Naive thymus-derived CD4-positive, alpha-beta T cell (primary cell): ENCODE measurements around the gene DENND5A. TPM values are rescaled to one million over a fixed set of nuclear protein-coding genes. Genes with fewer than 3 reads are reported as not detected.
"Not testable (repeated sequence)": the region's sequence is repeated elsewhere in the genome, so short reads cannot be mapped to it uniquely, and the experiment has no call there.

ENCODE experiments used
- ATAC-seq: fragments of 150-1000 bp; cut with Tn5 transposase; 2 replicates; pipeline ENCODE4 v1.10.0; 2021; ENCODE audit warnings: mild to moderate bottlenecking, moderate library complexity
- CTCF ChIA-PET: fragments of 350-600 bp; sonication (Branson Sonifier 250); formaldehyde crosslinking; loops from one replicate; lab custom pipeline; 2021; ENCODE audit warnings: antibody characterized with exemption; lab: Charles Lee
- POLR2A ChIA-PET: fragments of 350-600 bp; sonication (Branson Sonifier 250); formaldehyde crosslinking; loops from one replicate; lab custom pipeline; 2021; ENCODE audit warnings: antibody characterized with exemption, inconsistent platforms; lab: Charles Lee
- DNase-seq, 9 donors: peaks; one replicate each; pipeline versions ENCODE4 v3.0.0 to v3.0.0-alpha.2; 2020 to 2022; ENCODE audit warnings: mixed read lengths in 1 of 9
- H3K27ac ChIP-seq: one replicate; pipeline ENCODE4 v1.7.0; 2013; ENCODE audit warnings: mild to moderate bottlenecking, low read depth, low read length, moderate library complexity
- H3K27me3 ChIP-seq, 2 donors: one replicate each; pipeline ENCODE4 v1.7.0; 2013; ENCODE audit warnings: low read length in 2 of 2, mild to moderate bottlenecking in 2 of 2, moderate library complexity in 2 of 2; ENCODE audit not compliant: control insufficient read depth in 2 of 2, insufficient read depth in 2 of 2
- H3K36me3 ChIP-seq, 3 experiments: 1 replicate in 2 of 3; 2 replicates in 1 of 3; pipeline ENCODE4 v1.7.0; 2013; ENCODE audit warnings: low read length in 3 of 3, mild to moderate bottlenecking in 3 of 3, moderate library complexity in 1 of 3; ENCODE audit not compliant: insufficient read depth in 3 of 3, control insufficient read depth in 2 of 3
- H3K4me1 ChIP-seq, 2 donors: one replicate each; pipeline ENCODE4 v1.7.0; 2013; ENCODE audit warnings: low read length in 2 of 2, mild to moderate bottlenecking in 2 of 2, moderate library complexity in 1 of 2; ENCODE audit not compliant: control insufficient read depth in 2 of 2, insufficient read depth in 2 of 2
- H3K4me3 ChIP-seq: 2 replicates; pipeline ENCODE4 v1.7.0; 2013; ENCODE audit warnings: mild to moderate bottlenecking, low read length
- H3K9me3 ChIP-seq, 3 experiments: 1 replicate in 2 of 3; 2 replicates in 1 of 3; pipeline ENCODE4 v1.7.0; 2013; ENCODE audit warnings: low read length in 3 of 3; ENCODE audit not compliant: control insufficient read depth in 2 of 3
- H3K27ac Mint-ChIP-seq, 9 donors: one replicate each; pipeline ENCODE4 v1.8.0; 2020 to 2022; ENCODE audit warnings: mixed read lengths in 9 of 9, mild to moderate bottlenecking in 8 of 9, moderate library complexity in 5 of 9, inconsistent platforms in 2 of 9
- H3K27me3 Mint-ChIP-seq, 5 donors: one replicate each; pipeline ENCODE4 v1.8.0; 2021 to 2022; ENCODE audit warnings: mixed read lengths in 5 of 5, mild to moderate bottlenecking in 1 of 5
- H3K36me3 Mint-ChIP-seq, 5 donors: one replicate each; pipeline ENCODE4 v1.8.0; 2020 to 2022; ENCODE audit warnings: mixed read lengths in 5 of 5, mild to moderate bottlenecking in 3 of 5, inconsistent platforms in 1 of 5
- H3K4me1 Mint-ChIP-seq, 7 donors: one replicate each; pipeline ENCODE4 v1.8.0; 2020 to 2022; ENCODE audit warnings: mixed read lengths in 7 of 7, mild to moderate bottlenecking in 3 of 7, inconsistent platforms in 1 of 7
- H3K4me3 Mint-ChIP-seq, 10 donors: one replicate each; pipeline ENCODE4 v1.8.0; 2020 to 2022; ENCODE audit warnings: mild to moderate bottlenecking in 10 of 10, mixed read lengths in 10 of 10, moderate library complexity in 6 of 10, inconsistent platforms in 2 of 10
- H3K9me3 Mint-ChIP-seq, 11 donors: one replicate each; pipeline ENCODE4 v1.8.0; 2020 to 2022; ENCODE audit warnings: mixed read lengths in 11 of 11, mild to moderate bottlenecking in 4 of 11, inconsistent platforms in 1 of 11, moderate library complexity in 1 of 11
- intact Hi-C, 2 donors: fragments of 100-400 bp; cut with micrococcal nuclease; formaldehyde crosslinking; loops; one replicate each; pipeline ENCODE4 v1.15.1; 2023
- polyA plus RNA-seq, 2 donors: library from polyadenylated mRNA; unstranded; fragments of 300-500 nt; fragmentation: Illumina TruSeq; gene quantifications; one replicate each; pipeline ENCODE4 v1.2.3, GENCODE V29; 2021
- total RNA-seq, 6 experiments: library from RNA in 5 of 6; stranded (reverse) in 5 of 6; gene quantifications; 1 replicate in 5 of 6; 2 replicates in 1 of 6; pipeline ENCODE4 v1.2.3 and lab custom pipeline; 2021 to 2026

DENND5A gene
- total and polyA plus RNA-seq, 7 experiments from 2014 or later, result 33.9 to 178 (median 106) TPM

GRCh38 chr11:9230296-9230695, 34.9 kb downstream of the DENND5A start:
- Histone ChIP-seq H3K4me1 (peaks cover 0 to 22% of the 10 kb centered on the region in 2 donors), H3K36me3 (no peaks in the 10 kb centered on the region), H3K27me3 (no peaks in the 10 kb centered on the region), H3K4me3 (no peak overlapping the region), H3K27ac (no peak overlapping the region), H3K9me3 (no peaks in the 10 kb centered on the region)
- Mint-ChIP-seq H3K27ac (peak overlapping the region in 6 of 9 donors; percentile 72 to 90 (median 78)), H3K36me3 (peaks cover 0 to 12% (median 7%) of the 10 kb centered on the region in 5 donors), H3K27me3 (no peaks in the 10 kb centered on the region), H3K4me1 (peaks cover 46 to 77% (median 72%) of the 10 kb centered on the region in 7 donors), H3K9me3 (no peaks in the 10 kb centered on the region), H3K4me3 (peak overlapping the region; percentile 4 to 89 (median 82))
- no peak for DNase-seq
- ChIA-PET CTCF (no interaction called here), POLR2A (interaction anchor here (0.7 to 1.6 kb wide), 3 partner anchors 17 to 43 kb away, joined by 3 to 4 read pairs (median 4); partner anchors contain the start of gene DENND5A)
- intact Hi-C loops, result loop anchor here in 1 of 2 donors (2.0 kb wide), 1 partner anchor 21 kb away; no protein-coding TSS in a partner anchor
- no peak for ATAC-seq

DNA sequence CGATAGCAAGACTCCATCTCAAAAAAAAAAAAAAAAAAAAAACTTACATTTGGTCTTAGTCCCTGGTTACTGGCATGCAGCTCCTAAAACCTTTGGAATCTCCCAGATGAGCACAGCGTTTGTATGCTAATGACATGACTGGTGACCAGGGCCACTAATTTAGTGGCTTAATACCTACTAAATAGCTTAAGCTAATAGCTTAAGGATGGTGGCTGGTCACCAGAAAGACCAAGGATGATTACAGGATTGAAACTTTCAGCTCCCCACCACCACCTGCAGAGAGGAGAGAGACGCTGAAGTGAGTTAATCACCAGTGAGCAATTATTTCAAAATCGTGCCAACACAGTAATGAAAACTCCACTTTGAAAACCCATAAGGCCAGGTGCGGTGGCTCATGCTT, 37.1 kb downstream of the DENND5A start:
- no peak for ATAC-seq
- no peak for DNase-seq
- intact Hi-C loops, result loop anchor here in 1 of 2 donors (2.0 kb wide), 1 partner anchor 23 kb away; no protein-coding TSS in a partner anchor
- Histone ChIP-seq H3K27ac (no peak overlapping the region), H3K4me1 (peaks cover 0 to 22% of the 10 kb centered on the region in 2 donors), H3K27me3 (no peaks in the 10 kb centered on the region), H3K4me3 (no peak overlapping the region), H3K9me3 (no peaks in the 10 kb centered on the region), H3K36me3 (no peaks in the 10 kb centered on the region)
- peaks cover 0 to 9% (median 7%) of the 10 kb centered on the region in 5 donors for H3K36me3 Mint-ChIP-seq
- no peaks in the 10 kb centered on the region for H3K9me3 Mint-ChIP-seq
- ChIA-PET POLR2A (interaction anchor here (0.7 to 1.0 kb wide), 2 partner anchors 8 to 38 kb away, joined by 3 read pairs; no protein-coding TSS in a partner anchor), CTCF (no interaction called here)
- no peak overlapping the region for H3K27ac Mint-ChIP-seq
- H3K4me1 Mint-ChIP-seq, result peaks cover 35 to 70% (median 66%) of the 10 kb centered on the region in 7 donors
- no peak overlapping the region for H3K4me3 Mint-ChIP-seq
- no peaks in the 10 kb centered on the region for H3K27me3 Mint-ChIP-seq

- H3K9me3 ChIP-seq, result no peaks in the 10 kb centered on the region
- Mint-ChIP-seq H3K36me3 (peaks cover 0 to 9% (median 7%) of the 10 kb centered on the region in 5 donors), H3K4me3 (no peak overlapping the region), H3K27me3 (no peaks in the 10 kb centered on the region), H3K27ac (peak overlapping the region in 1 of 9 donors; percentile 33), H3K9me3 (no peaks in the 10 kb centered on the region), H3K4me1 (peaks cover 15 to 59% (median 53%) of the 10 kb centered on the region in 7 donors)
- H3K4me3 ChIP-seq, result no peak overlapping the region
- H3K27me3 ChIP-seq, result no peaks in the 10 kb centered on the region
- POLR2A ChIA-PET, result interaction anchor here (0.6 to 1.0 kb wide), 2 partner anchors 20 to 25 kb away, joined by 3 to 4 read pairs; no protein-coding TSS in a partner anchor
- H3K36me3 ChIP-seq, result no peaks in the 10 kb centered on the region
- H3K4me1 ChIP-seq, result peaks cover 0 to 7% of the 10 kb centered on the region in 2 donors
- H3K27ac ChIP-seq, result no peak overlapping the region
- DNase-seq, result no peak
- ATAC-seq, result no peak
- CTCF ChIA-PET, result interaction anchor here (1.6 kb wide), 1 partner anchor 62 kb away, joined by 3 read pairs; no protein-coding TSS in a partner anchor
- intact Hi-C loops, result no loop called here
These were observed 39.3 kb downstream of the DENND5A start for GRCh38 chr11:9225748-9226298.

- Histone ChIP-seq H3K9me3 (no peaks in the 10 kb centered on the region), H3K27me3 (no peaks in the 10 kb centered on the region)
- H3K4me1 Mint-ChIP-seq, result peaks cover 5 to 50% (median 47%) of the 10 kb centered on the region in 7 donors
These were observed 42.5 kb downstream of the DENND5A start for GRCh38 chr11:9222654-9223053.

GRCh38 chr11:9220853-9221252, 44.3 kb downstream of the DENND5A start:
- intact Hi-C loops, H3K4me1 ChIP-seq, H3K27me3 Mint-ChIP-seq, H3K9me3 ChIP-seq, ATAC-seq, DNase-seq, POLR2A ChIA-PET, H3K36me3 Mint-ChIP-seq, H3K9me3 Mint-ChIP-seq, H3K27ac ChIP-seq, H3K4me3 ChIP-seq, H3K27me3 ChIP-seq, H3K36me3 ChIP-seq, H3K4me3 Mint-ChIP-seq: not testable (repeated sequence)
- H3K4me1 Mint-ChIP-seq, result peaks cover 10 to 47% (median 41%) of the 10 kb centered on the region in 7 donors
- CTCF ChIA-PET, result interaction anchor here (1.1 kb wide), 1 partner anchor 85 kb away, joined by 4 read pairs; no protein-coding TSS in a partner anchor
- H3K27ac Mint-ChIP-seq, result peak overlapping the region in 1 of 9 donors; percentile 59

More at GRCh38 chr11:9222654-9223053, 42.5 kb downstream of the DENND5A start:
- no peaks in the 10 kb centered on the region for H3K27me3 Mint-ChIP-seq
- no peak overlapping the region for H3K4me3 Mint-ChIP-seq
- no peaks in the 10 kb centered on the region for H3K36me3 ChIP-seq
- DNase-seq (no peak), ATAC-seq (no peak)
- H3K27ac Mint-ChIP-seq, result peak overlapping the region in 3 of 9 donors; percentile 18 to 29 (median 20)
- ChIA-PET POLR2A (interaction anchor here (1.0 kb wide), 1 partner anchor 40 kb away, joined by 3 read pairs; no protein-coding TSS in a partner anchor), CTCF (no interaction called here)
- H3K4me3 ChIP-seq, result no peak overlapping the region
- no peaks in the 10 kb centered on the region for H3K4me1 ChIP-seq
- no peaks in the 10 kb centered on the region for H3K9me3 Mint-ChIP-seq
- no peak overlapping the region for H3K27ac ChIP-seq
- intact Hi-C loops, result no loop called here
- peaks cover 0 to 12% (median 7%) of the 10 kb centered on the region in 5 donors for H3K36me3 Mint-ChIP-seq

- ChIA-PET POLR2A (interaction anchor here (0.6 kb wide), 1 partner anchor 19 kb away, joined by 3 read pairs; no protein-coding TSS in a partner anchor), CTCF (interaction anchor here (1.0 kb wide), 1 partner anchor 22 kb away, joined by 3 read pairs; no protein-coding TSS in a partner anchor)
- Histone ChIP-seq H3K9me3 (no peaks in the 10 kb centered on the region), H3K4me1 (no peaks in the 10 kb centered on the region), H3K4me3 (no peak overlapping the region), H3K27ac (no peak overlapping the region), H3K27me3 (no peaks in the 10 kb centered on the region), H3K36me3 (no peaks in the 10 kb centered on the region)
- Mint-ChIP-seq H3K27me3 (no peaks in the 10 kb centered on the region), H3K36me3 (peaks cover 0 to 4% (median 0%) of the 10 kb centered on the region in 5 donors), H3K9me3 (no peaks in the 10 kb centered on the region), H3K4me1 (peaks cover 22 to 50% (median 43%) of the 10 kb centered on the region in 7 donors), H3K4me3 (no peak overlapping the region), H3K27ac (peak overlapping the region in 4 of 9 donors; percentile 2 to 34 (median 8))
- no peak for ATAC-seq
- intact Hi-C loops, result no loop called here
- DNase-seq, result no peak
These were observed 45.6 kb downstream of the DENND5A start for GRCh38 chr11:9219572-9219971.
